Osteocyte (in vitro differentiated cells): Measurements from ENCODE around the gene PEF1. TPM values are rescaled to one million over a fixed set of nuclear protein-coding genes. Genes with fewer than 3 reads are reported as not detected.
A peak's percentile ranks its signal among the peaks of the same experiment; 100 is the strongest.

ENCODE experiments used
- DNase-seq: peaks from one replicate; pipeline ENCODE4 v3.0.0; 2021; ENCODE audit warnings: mixed read lengths; ENCODE audit not compliant: unreplicated experiment; ENCODE audit errors: extremely low spot score
- H3K27ac Mint-ChIP-seq: one replicate; pipeline ENCODE4 v1.8.0; 2021; ENCODE audit warnings: mild to moderate bottlenecking, mixed read lengths; ENCODE audit not compliant: unreplicated experiment
- H3K27me3 Mint-ChIP-seq: one replicate; pipeline ENCODE4 v1.8.0; 2021; ENCODE audit warnings: mixed read lengths; ENCODE audit not compliant: unreplicated experiment
- H3K36me3 Mint-ChIP-seq: one replicate; pipeline ENCODE4 v1.8.0; 2021; ENCODE audit warnings: mixed read lengths; ENCODE audit not compliant: unreplicated experiment
- H3K4me1 Mint-ChIP-seq: one replicate; pipeline ENCODE4 v1.8.0; 2021; ENCODE audit warnings: mixed read lengths; ENCODE audit not compliant: unreplicated experiment
- H3K4me3 Mint-ChIP-seq: one replicate; pipeline ENCODE4 v1.8.0; 2021; ENCODE audit warnings: mild to moderate bottlenecking, moderate library complexity, mixed read lengths; ENCODE audit not compliant: unreplicated experiment
- H3K9me3 Mint-ChIP-seq: one replicate; pipeline ENCODE4 v1.8.0; 2021; ENCODE audit warnings: mixed read lengths; ENCODE audit not compliant: unreplicated experiment
- total RNA-seq: library from RNA; stranded (reverse); gene quantifications from 2 replicates; pipeline ENCODE4 v1.2.1, GENCODE V29; 2021
- TF ChIP-seq, protein P1 (sequence below): fragments of 200-600 bp; sonication (generic); IDR thresholded peaks from 2 replicates; pipeline ENCODE4 v1.5.0; 2021; ENCODE audit warnings: antibody characterized with exemption, mild to moderate bottlenecking, moderate library complexity

PEF1 gene
- total RNA-seq, 1 donor from 2014 or later, result 57.0 TPM

DNA sequence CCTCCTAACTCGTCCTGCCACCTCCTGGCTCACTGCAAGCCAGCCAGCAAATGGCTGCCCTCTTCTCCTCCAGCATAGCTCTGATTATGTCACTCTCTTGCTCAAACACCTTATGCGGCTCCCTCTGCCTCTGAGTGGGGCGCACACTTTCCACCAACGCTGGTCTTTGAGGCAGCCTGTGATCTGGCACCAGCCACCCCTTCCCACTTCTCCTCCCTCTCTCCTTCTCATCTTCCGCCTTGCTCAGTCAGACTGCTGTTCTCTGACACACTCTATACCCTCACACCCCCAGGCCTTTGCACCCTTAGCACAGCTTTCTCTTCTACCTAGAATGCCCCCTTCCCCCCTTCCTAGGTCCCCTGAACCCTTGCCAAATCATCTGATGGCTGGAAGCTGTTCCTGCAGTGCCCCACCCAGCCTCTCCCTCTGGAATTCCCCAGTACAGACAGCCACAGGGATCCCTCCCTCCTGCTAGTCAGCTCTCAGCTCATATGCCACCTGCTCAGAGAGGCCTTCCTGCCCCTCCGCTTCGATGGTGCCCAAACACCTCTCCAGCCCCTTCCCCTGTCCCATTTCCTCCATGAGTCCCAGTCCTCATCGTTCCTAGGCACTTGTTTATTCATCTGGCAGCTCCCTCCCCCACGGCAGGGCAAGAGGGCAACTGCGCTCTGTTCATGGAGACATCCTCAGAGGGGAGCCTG is 21.7 kb upstream of the PEF1 start:
- no peaks in the 10 kb centered on the region for H3K27me3 Mint-ChIP-seq
- H3K9me3 Mint-ChIP-seq, result no peaks in the 10 kb centered on the region
- H3K4me3 Mint-ChIP-seq, result no peak overlapping the region
- H3K27ac Mint-ChIP-seq, result peak overlapping the region; percentile 68
- peaks cover 52% of the 10 kb centered on the region for H3K4me1 Mint-ChIP-seq
- no peak for DNase-seq
- TF ChIP-seq, protein P1, sequence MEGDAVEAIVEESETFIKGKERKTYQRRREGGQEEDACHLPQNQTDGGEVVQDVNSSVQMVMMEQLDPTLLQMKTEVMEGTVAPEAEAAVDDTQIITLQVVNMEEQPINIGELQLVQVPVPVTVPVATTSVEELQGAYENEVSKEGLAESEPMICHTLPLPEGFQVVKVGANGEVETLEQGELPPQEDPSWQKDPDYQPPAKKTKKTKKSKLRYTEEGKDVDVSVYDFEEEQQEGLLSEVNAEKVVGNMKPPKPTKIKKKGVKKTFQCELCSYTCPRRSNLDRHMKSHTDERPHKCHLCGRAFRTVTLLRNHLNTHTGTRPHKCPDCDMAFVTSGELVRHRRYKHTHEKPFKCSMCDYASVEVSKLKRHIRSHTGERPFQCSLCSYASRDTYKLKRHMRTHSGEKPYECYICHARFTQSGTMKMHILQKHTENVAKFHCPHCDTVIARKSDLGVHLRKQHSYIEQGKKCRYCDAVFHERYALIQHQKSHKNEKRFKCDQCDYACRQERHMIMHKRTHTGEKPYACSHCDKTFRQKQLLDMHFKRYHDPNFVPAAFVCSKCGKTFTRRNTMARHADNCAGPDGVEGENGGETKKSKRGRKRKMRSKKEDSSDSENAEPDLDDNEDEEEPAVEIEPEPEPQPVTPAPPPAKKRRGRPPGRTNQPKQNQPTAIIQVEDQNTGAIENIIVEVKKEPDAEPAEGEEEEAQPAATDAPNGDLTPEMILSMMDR, result no peak
- H3K36me3 Mint-ChIP-seq, result no peaks in the 10 kb centered on the region

DNA sequence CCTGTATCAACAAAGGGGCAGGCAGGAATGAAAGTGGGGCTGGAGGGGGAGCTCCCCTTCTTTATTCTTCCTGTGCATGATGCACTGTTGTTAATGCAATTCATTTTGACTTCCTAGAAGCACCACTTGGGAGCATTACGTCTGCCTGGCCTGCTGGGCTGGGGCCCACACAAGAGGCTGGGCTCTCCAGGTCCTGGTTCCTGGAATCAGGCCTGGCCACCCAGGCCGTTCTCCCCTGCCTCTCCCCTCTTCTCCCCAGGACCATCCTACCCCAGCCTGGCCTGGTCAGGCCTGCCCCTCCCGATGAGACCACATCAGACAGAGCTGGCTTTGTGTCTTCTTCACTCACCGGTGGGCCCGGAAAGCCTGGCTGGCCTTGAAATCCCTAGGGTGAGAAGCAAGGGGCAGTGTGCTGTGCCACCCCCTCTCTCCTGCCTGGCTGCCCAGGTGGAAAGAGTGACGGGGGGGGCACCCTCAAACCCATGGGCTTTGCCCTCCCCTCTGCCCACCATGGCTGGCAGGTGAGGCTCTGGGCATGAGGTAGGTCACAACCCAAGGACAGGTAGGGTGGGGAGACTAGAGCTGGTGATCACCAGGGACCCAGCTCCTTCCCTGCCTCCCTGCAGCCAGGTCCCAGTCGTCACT is 20.7 kb upstream of the PEF1 start:
- H3K36me3 Mint-ChIP-seq, result no peaks in the 10 kb centered on the region
- H3K27me3 Mint-ChIP-seq, result no peaks in the 10 kb centered on the region
- TF ChIP-seq, protein P1, result no peak
- no peak overlapping the region for H3K27ac Mint-ChIP-seq
- peaks cover 43% of the 10 kb centered on the region for H3K4me1 Mint-ChIP-seq
- no peaks in the 10 kb centered on the region for H3K9me3 Mint-ChIP-seq
- no peak for DNase-seq
- H3K4me3 Mint-ChIP-seq, result no peak overlapping the region

DNA sequence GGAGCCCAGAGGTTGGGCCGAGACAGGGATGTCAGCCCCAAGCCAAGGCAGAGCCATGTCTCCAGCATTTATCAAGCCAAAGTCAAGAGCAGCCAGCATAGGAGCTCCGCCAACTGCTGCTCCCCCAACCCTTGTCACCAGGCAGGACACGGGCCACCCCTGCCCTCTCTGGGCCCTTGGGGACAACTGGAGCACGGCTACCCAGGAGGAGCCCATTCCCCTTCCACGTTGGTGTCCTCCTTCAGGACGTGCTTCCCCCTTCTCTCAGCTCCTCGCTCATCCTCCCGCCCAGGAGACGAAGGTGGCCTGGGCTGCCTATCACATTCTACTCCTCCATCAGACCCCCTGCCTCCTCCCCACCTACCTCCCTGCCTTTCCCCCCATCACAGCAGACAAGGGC is 19.9 kb upstream of the PEF1 start:
- TF ChIP-seq, protein P1, result no peak
- H3K4me1 Mint-ChIP-seq, result peaks cover 35% of the 10 kb centered on the region
- H3K9me3 Mint-ChIP-seq, result no peaks in the 10 kb centered on the region
- H3K27me3 Mint-ChIP-seq, result no peaks in the 10 kb centered on the region
- H3K27ac Mint-ChIP-seq, result no peak overlapping the region
- DNase-seq, result no peak
- H3K36me3 Mint-ChIP-seq, result no peaks in the 10 kb centered on the region
- no peak overlapping the region for H3K4me3 Mint-ChIP-seq

DNA sequence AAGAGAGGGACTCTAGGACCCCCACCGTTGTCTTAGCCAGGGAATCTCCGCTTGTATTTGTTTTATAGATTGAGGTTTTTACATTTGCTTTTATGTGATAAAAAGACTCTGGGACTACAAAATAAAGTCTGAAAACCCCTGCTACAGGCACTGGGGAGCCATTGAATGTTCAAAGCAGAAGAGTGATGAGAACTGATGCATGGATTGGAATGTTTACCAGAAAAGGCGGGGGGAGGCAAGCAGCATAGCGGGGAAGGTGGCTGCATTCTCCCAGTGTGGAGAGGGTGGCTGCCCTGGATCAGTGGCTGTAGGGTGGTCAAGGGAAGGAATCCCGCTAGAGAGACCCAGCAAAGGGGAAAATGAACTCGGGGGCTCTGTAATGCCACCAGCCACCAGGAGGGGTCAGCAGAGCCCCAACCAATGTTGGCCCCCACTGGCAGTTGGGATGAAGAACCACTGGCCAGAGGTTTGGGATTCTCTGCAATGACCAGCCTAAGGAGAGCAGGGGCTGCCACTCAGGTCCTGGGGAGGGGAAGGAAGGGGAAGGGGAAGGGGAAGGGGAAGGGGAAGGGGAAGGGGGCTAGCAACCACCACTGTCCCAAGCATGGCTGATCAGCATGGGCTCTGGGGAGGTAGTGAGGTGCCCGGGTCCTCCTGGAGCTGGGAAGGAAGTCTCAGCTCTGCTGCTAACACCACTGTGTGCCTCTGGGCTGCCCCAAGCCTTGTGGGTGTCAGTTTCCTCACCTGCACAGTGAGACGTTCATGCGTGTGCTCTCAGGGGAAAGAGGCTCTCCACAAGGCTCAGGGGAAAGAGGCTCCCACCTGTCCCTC is 19.2 kb upstream of the PEF1 start:
- Mint-ChIP-seq H3K4me1 (peaks cover 29% of the 10 kb centered on the region), H3K36me3 (no peaks in the 10 kb centered on the region), H3K27ac (no peak overlapping the region), H3K9me3 (no peaks in the 10 kb centered on the region), H3K27me3 (no peaks in the 10 kb centered on the region), H3K4me3 (no peak overlapping the region)
- TF ChIP-seq, protein P1, result peak; percentile 82
- peak; percentile 91 for DNase-seq

DNA sequence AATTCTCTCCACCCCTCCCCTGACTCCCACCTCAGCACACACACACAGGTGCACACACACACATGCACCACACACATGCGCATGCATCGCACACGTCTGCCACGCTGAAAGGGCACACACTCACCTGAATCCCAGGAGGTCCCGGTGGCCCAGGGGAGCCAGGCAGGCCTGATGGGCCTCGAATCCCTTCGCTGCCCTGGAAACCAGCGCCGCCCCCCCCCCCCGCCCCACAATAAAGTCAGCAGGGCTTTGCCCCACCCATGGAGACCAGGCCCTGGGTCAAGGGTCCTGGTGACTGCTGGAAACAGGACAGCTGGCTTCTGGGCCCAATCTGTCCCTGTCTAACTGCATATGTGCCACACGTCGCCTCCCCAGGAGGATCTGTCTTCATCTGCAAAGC is 17.8 kb upstream of the PEF1 start:
- no peak for DNase-seq
- H3K36me3 Mint-ChIP-seq, result peaks cover 1% of the 10 kb centered on the region
- no peak overlapping the region for H3K4me3 Mint-ChIP-seq
- no peaks in the 10 kb centered on the region for H3K9me3 Mint-ChIP-seq
- no peak overlapping the region for H3K27ac Mint-ChIP-seq
- no peaks in the 10 kb centered on the region for H3K27me3 Mint-ChIP-seq
- TF ChIP-seq, protein P1, result no peak
- peaks cover 17% of the 10 kb centered on the region for H3K4me1 Mint-ChIP-seq
